Effector CD8-positive, alpha-beta T cell (primary cell): ENCODE results near the gene TEX264.
"Not testable (repeated sequence)": the region's sequence is repeated elsewhere in the genome, so short reads cannot be mapped to it uniquely, and the experiment has no call there.

Source experiments
- DNase-seq: peaks from one replicate; lab custom pipeline; 2025; lab: John Stamatoyannopoulos, UW
- total RNA-seq, 4 experiments: gene quantifications; one replicate each; lab custom pipeline; 2026; lab: John Stamatoyannopoulos, UW

TEX264 gene
- 38.3 to 47.8 (median 40.8) reads per million in 4 experiments for total RNA-seq

- DNase-seq: peak; percentile 88
These were observed at the start of gene TEX264 for GRCh38 chr3:51670823-51671733. TEX264 (plus strand) TSS chr3:51671252; CDS start chr3:51674305, 3,053 bp downstream.

GRCh38 chr3:51622413-51622812 lies 48.6 kb upstream of the TEX264 start:
- no peak for DNase-seq

GRCh38 chr3:51622868-51623267 lies 48.2 kb upstream of the TEX264 start:
- DNase-seq: no peak

GRCh38 chr3:51630513-51630912 lies 40.5 kb upstream of the TEX264 start:
- DNase-seq: no peak

GRCh38 chr3:51637144-51637940 lies 33.7 kb upstream of the TEX264 start:
- no peak for DNase-seq

- DNase-seq: no peak
These were observed 33.0 kb upstream of the TEX264 start for GRCh38 chr3:51637941-51638471.

- no peak for DNase-seq
These were observed 28.6 kb upstream of the TEX264 start for GRCh38 chr3:51642462-51642861.

- DNase-seq: no peak
These were observed 25.0 kb upstream of the TEX264 start for GRCh38 chr3:51646091-51646490.

- DNase-seq: not testable (repeated sequence)
These were observed 18.9 kb upstream of the TEX264 start for GRCh38 chr3:51652103-51652502.

- not testable (repeated sequence) for DNase-seq
These were observed 17.6 kb upstream of the TEX264 start for GRCh38 chr3:51653409-51653808.

- no peak for DNase-seq
These were observed 13.8 kb upstream of the TEX264 start for GRCh38 chr3:51657234-51657633.

- no peak for DNase-seq
These were observed 11.1 kb upstream of the TEX264 start for GRCh38 chr3:51659942-51660341.

GRCh38 chr3:51662456-51662855 lies 8.6 kb upstream of the TEX264 start:
- DNase-seq: no peak

GRCh38 chr3:51668756-51669155 lies 2.3 kb upstream of the TEX264 start:
- no peak for DNase-seq

GRCh38 chr3:51669241-51670052 lies 1.6 kb upstream of the TEX264 start:
- peak; percentile 72 for DNase-seq

GRCh38 chr3:51670053-51670822 lies 814 bp upstream of the TEX264 start:
- no peak for DNase-seq

- DNase-seq: peak; percentile 38
These were observed 853 bp downstream of the TEX264 start for GRCh38 chr3:51671734-51672475.

- DNase-seq: no peak
These were observed 2.2 kb downstream of the TEX264 start for GRCh38 chr3:51673181-51673801.

GRCh38 chr3:51673802-51674654 lies 3.0 kb downstream of the TEX264 start:
- no peak for DNase-seq
